ENCODE data around the gene TGM6.

GRCh38 chr20:2475850-2476741, 95.4 kb downstream of the TGM6 start:
- TF ChIP-seq CTCF (IDR thresholded peaks at IDR 0.05) (no peak), POLR2A (IDR thresholded peaks at IDR 0.05) (no peak), EP300 (IDR thresholded peaks at IDR 0.05) (no peak)
